Measurements from ENCODE around the gene AP5S1.
"Not testable (repeated sequence)": the region's sequence is repeated elsewhere in the genome, so short reads cannot be mapped to it uniquely, and the experiment has no call there.

Gene AP5S1

DNA sequence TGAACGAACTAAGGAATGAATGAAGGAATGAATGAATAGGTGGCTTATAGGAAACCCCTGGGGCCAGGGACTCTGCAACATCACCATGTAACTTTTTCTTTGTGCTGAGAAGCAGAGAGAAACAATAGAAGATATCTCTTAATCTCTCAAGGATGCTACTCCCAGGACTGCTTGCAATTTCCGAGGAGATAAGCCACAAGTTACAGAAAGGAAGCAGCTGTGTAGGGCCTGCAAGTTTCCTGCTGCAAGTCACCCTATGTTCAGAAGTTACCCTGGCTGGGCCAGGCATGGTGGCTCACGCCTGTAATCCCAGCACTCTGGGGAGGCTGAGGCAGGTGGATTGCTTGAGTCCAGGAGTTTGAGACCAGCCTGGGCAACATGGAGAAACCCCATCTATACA, 19.0 kb downstream of the AP5S1 start:
- Histone ChIP-seq H3K9ac (ENCODE audit: low read depth, low read length, poor library complexity, severe bottlenecking) (no peak overlapping the region), H3F3A (ENCODE audit: low read depth) (no peaks in the 10 kb centered on the region), H2AFZ (ENCODE audit: low read length) (peak overlapping the region; percentile 10; the same call in 1 of the 2 replicates), H3K79me2 (ENCODE audit: insufficient read depth, low read length) (no peaks in the 10 kb centered on the region), H3K9me2 (replicated peaks; ENCODE audit: low read depth, low read length) (no peaks in the 10 kb centered on the region), H3K36me3 (ENCODE audit: insufficient read depth, low read length) (no peaks in the 10 kb centered on the region), H3K4me2 (ENCODE audit: low read depth, low read length, poor library complexity, severe bottlenecking) (peak overlapping the region; percentile 55), H4K20me1 (ENCODE audit: insufficient read depth, low read length, poor library complexity, severe bottlenecking) (no peaks in the 10 kb centered on the region), H3K4me1 (ENCODE audit: insufficient read depth, low read length, poor library complexity, severe bottlenecking) (peaks cover 9% of the 10 kb centered on the region), H3K4me3 (ENCODE audit: low read length, poor library complexity, severe bottlenecking) (peak overlapping the region; percentile 14), H3K27me3 (ENCODE audit: insufficient read depth, low read length, poor library complexity, severe bottlenecking) (no peaks in the 10 kb centered on the region), H3K9me3 (ENCODE audit: insufficient read depth, low read depth, low read length) (no peaks in the 10 kb centered on the region)
- TF ChIP-seq, protein P1, sequence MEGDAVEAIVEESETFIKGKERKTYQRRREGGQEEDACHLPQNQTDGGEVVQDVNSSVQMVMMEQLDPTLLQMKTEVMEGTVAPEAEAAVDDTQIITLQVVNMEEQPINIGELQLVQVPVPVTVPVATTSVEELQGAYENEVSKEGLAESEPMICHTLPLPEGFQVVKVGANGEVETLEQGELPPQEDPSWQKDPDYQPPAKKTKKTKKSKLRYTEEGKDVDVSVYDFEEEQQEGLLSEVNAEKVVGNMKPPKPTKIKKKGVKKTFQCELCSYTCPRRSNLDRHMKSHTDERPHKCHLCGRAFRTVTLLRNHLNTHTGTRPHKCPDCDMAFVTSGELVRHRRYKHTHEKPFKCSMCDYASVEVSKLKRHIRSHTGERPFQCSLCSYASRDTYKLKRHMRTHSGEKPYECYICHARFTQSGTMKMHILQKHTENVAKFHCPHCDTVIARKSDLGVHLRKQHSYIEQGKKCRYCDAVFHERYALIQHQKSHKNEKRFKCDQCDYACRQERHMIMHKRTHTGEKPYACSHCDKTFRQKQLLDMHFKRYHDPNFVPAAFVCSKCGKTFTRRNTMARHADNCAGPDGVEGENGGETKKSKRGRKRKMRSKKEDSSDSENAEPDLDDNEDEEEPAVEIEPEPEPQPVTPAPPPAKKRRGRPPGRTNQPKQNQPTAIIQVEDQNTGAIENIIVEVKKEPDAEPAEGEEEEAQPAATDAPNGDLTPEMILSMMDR (conservative IDR thresholded peaks at IDR 0.05; ENCODE audit: low read length): no peak
- no peak for TF ChIP-seq EZH2phosphoT487 (IDR thresholded peaks at IDR 0.05; ENCODE audit: borderline replicate concordance)

DNA sequence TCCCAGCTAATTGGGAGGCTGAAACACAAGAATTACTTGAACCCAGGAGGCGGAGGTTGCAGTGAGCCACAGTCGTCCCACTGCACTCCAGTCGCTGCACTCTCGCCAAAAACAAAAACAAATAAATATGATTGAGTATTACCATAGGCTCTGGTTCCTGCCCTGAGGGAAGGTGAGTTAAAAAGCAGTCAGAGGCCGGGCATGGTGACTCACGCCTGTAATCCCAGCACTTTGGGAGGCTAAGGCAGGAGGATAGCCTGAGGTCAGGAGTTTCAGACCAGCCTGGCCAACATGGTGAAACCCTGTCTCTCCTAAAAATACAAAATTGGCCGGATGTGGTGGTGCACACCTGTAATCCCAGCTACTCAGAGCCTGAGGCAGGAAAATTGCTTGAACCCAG, 19.9 kb downstream of the AP5S1 start:
- not testable (repeated sequence) for H3K4me1 ChIP-seq (ENCODE audit: insufficient read depth, low read length, poor library complexity, severe bottlenecking); H3K9me3 ChIP-seq (ENCODE audit: insufficient read depth, low read depth, low read length); H3K4me3 ChIP-seq (ENCODE audit: low read length, poor library complexity, severe bottlenecking); H3K79me2 ChIP-seq (ENCODE audit: insufficient read depth, low read length); H3K4me2 ChIP-seq (ENCODE audit: low read depth, low read length, poor library complexity, severe bottlenecking); H3K27me3 ChIP-seq (ENCODE audit: insufficient read depth, low read length, poor library complexity, severe bottlenecking); H2AFZ ChIP-seq (ENCODE audit: low read length); H3K9ac ChIP-seq (ENCODE audit: low read depth, low read length, poor library complexity, severe bottlenecking); H3K36me3 ChIP-seq (ENCODE audit: insufficient read depth, low read length); H3K9me2 ChIP-seq (replicated peaks; ENCODE audit: low read depth, low read length); H3F3A ChIP-seq (ENCODE audit: low read depth); H4K20me1 ChIP-seq (ENCODE audit: insufficient read depth, low read length, poor library complexity, severe bottlenecking)

DNA sequence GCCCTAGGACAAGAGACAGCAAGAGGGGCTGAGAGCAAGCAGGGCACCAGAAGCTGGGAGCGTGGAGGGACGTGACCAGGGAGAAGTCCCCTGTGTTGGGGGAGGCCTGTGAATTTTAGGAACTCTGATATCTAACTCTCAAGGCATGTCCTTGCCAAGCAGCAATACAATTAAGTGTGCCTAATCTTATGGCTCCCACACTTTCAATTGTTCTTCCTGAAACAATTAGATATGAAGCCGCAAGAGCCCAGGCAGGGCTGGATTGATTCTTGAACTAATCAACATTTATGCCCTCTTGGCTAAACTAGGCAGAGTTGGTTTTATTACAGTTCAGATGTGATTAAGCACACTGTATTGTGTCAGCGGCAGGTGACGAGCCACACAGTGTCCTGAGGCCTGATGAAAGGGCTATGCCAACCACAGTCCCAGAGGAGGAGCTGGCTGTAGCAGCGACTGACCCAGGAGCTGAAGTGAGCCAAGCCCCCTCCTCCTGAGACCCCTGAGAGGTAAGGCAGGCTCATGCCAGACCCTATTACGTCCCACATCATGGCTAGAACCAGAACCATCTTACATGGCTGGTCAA, 22.1 kb downstream of the AP5S1 start:
- TF ChIP-seq, protein P1 (conservative IDR thresholded peaks at IDR 0.05; ENCODE audit: low read length): no peak
- Histone ChIP-seq H3K79me2 (ENCODE audit: insufficient read depth, low read length) (peaks cover 7% of the 10 kb centered on the region), H4K20me1 (ENCODE audit: insufficient read depth, low read length, poor library complexity, severe bottlenecking) (peaks cover 4% of the 10 kb centered on the region), H2AFZ (ENCODE audit: low read length) (no peak overlapping the region), H3K4me3 (ENCODE audit: low read length, poor library complexity, severe bottlenecking) (no peak overlapping the region), H3K27me3 (ENCODE audit: insufficient read depth, low read length, poor library complexity, severe bottlenecking) (no peaks in the 10 kb centered on the region), H3K9ac (ENCODE audit: low read depth, low read length, poor library complexity, severe bottlenecking) (no peak overlapping the region), H3K36me3 (ENCODE audit: insufficient read depth, low read length) (no peaks in the 10 kb centered on the region), H3K4me1 (ENCODE audit: insufficient read depth, low read length, poor library complexity, severe bottlenecking) (peaks cover 15% of the 10 kb centered on the region), H3K4me2 (ENCODE audit: low read depth, low read length, poor library complexity, severe bottlenecking) (no peak overlapping the region), H3F3A (ENCODE audit: low read depth) (no peaks in the 10 kb centered on the region), H3K9me3 (ENCODE audit: insufficient read depth, low read depth, low read length) (no peaks in the 10 kb centered on the region), H3K9me2 (replicated peaks; ENCODE audit: low read depth, low read length) (no peaks in the 10 kb centered on the region)

DNA sequence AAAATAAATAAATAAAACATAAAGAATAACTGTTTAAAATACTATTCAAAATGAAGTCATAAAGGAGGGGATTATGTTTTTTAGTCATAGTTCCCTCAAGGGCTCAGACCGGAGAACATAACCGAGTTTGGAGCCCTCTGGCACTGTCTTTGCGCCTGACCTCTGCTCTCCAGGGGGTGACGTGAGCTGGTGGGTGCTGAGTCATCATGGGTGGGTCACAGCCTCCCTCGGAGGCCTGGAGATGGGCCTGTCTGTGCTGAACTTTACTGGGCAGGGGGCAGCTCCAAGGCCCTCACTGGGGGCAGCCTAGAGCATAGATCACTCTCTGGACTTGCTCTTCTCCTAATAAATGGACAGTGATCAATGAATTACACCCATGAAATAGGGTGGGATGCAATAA, 23.1 kb downstream of the AP5S1 start:
- H3K4me1 ChIP-seq (ENCODE audit: insufficient read depth, low read length, poor library complexity, severe bottlenecking): peaks cover 21% of the 10 kb centered on the region
- H3K36me3 ChIP-seq (ENCODE audit: insufficient read depth, low read length): no peaks in the 10 kb centered on the region
- H3K79me2 ChIP-seq (ENCODE audit: insufficient read depth, low read length): peaks cover 18% of the 10 kb centered on the region
- no peak overlapping the region for H2AFZ ChIP-seq (ENCODE audit: low read length)
- TF ChIP-seq EZH2phosphoT487 (IDR thresholded peaks at IDR 0.05; ENCODE audit: borderline replicate concordance): no peak
- TF ChIP-seq, protein P1 (conservative IDR thresholded peaks at IDR 0.05; ENCODE audit: low read length): no peak
- no peak overlapping the region for H3K4me3 ChIP-seq (ENCODE audit: low read length, poor library complexity, severe bottlenecking)
- no peaks in the 10 kb centered on the region for H3K27me3 ChIP-seq (ENCODE audit: insufficient read depth, low read length, poor library complexity, severe bottlenecking)
- H3K9me3 ChIP-seq (ENCODE audit: insufficient read depth, low read depth, low read length): no peaks in the 10 kb centered on the region
- H3K9ac ChIP-seq (ENCODE audit: low read depth, low read length, poor library complexity, severe bottlenecking): no peak overlapping the region
- peaks cover 12% of the 10 kb centered on the region for H4K20me1 ChIP-seq (ENCODE audit: insufficient read depth, low read length, poor library complexity, severe bottlenecking)
- no peaks in the 10 kb centered on the region for H3F3A ChIP-seq (ENCODE audit: low read depth)
- no peak overlapping the region for H3K4me2 ChIP-seq (ENCODE audit: low read depth, low read length, poor library complexity, severe bottlenecking)
- no peaks in the 10 kb centered on the region for H3K9me2 ChIP-seq (replicated peaks; ENCODE audit: low read depth, low read length)

DNA sequence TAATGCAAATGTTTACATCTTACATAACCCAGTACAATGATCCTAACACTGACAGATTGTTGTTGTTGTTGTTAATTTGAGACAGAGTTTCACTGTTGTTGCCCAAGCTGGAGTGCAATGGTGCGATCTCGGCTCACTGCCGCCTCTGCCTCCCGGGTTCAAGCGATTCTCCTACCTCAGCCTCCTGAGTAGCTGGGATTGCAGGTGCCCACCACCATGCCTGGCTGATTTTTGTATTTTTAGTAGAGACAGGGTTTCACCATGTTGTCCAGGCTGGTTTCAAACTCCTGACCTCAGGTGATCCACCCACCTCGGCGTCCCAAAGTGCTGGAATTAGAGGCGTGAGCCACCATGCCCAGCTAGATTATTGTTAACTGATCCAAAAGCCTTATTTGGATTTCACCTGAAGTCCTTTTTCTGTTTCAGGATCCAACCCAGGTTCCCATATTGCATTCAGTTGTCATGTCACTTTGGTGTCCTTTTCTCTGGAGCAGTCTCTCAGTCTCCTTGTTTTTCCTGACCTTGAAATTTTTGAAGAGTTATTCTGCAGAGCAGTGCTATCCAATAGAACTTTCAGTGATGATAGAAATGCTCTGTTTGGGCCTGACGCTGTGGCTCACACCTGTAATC, 23.8 kb downstream of the AP5S1 start:
- H3K36me3 ChIP-seq (ENCODE audit: insufficient read depth, low read length); H3K4me3 ChIP-seq (ENCODE audit: low read length, poor library complexity, severe bottlenecking); H3K9me3 ChIP-seq (ENCODE audit: insufficient read depth, low read depth, low read length); H2AFZ ChIP-seq (ENCODE audit: low read length); H3K9me2 ChIP-seq (replicated peaks; ENCODE audit: low read depth, low read length); H3K4me2 ChIP-seq (ENCODE audit: low read depth, low read length, poor library complexity, severe bottlenecking); H3F3A ChIP-seq (ENCODE audit: low read depth); H3K27me3 ChIP-seq (ENCODE audit: insufficient read depth, low read length, poor library complexity, severe bottlenecking); H3K9ac ChIP-seq (ENCODE audit: low read depth, low read length, poor library complexity, severe bottlenecking): not testable (repeated sequence)
- Histone ChIP-seq H4K20me1 (ENCODE audit: insufficient read depth, low read length, poor library complexity, severe bottlenecking) (peaks cover 17% of the 10 kb centered on the region), H3K79me2 (ENCODE audit: insufficient read depth, low read length) (peaks cover 24% of the 10 kb centered on the region), H3K4me1 (ENCODE audit: insufficient read depth, low read length, poor library complexity, severe bottlenecking) (peaks cover 15% of the 10 kb centered on the region)
